ENCODE measurements around the gene METTL8.

The METTL8 gene, protein sequence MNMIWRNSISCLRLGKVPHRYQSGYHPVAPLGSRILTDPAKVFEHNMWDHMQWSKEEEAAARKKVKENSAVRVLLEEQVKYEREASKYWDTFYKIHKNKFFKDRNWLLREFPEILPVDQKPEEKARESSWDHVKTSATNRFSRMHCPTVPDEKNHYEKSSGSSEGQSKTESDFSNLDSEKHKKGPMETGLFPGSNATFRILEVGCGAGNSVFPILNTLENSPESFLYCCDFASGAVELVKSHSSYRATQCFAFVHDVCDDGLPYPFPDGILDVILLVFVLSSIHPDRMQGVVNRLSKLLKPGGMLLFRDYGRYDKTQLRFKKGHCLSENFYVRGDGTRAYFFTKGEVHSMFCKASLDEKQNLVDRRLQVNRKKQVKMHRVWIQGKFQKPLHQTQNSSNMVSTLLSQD

DNA sequence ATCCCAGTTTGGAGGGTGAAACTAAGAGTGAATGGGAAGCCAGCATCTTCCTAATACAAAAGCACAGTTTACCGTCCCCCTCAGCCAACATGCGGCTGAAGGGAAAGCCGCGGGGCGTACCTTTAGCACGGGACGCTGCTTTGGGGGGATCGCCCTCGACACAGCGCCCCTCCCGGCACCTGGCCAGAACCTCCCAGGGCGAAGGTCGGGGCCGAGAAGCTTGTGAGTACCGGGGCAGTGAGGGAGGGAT lies at the start of gene METTL8:
METTL8 (minus strand) TSS at position 228 of the 250 bp plus-strand sequence. CDS start 41,805 bp downstream, outside the sequence.
- no peak for DNase-seq (ENCODE audit: low read depth, low spot score)
- peak within 1 kb of the TSS; percentile 77 for H3K4me3 ChIP-seq (ENCODE audit: low read depth, low read length)
- in situ Hi-C loops (cut with HindIII; ENCODE audit: low sequenced_read_pairs) = no loop called here
- TF ChIP-seq, protein P1, sequence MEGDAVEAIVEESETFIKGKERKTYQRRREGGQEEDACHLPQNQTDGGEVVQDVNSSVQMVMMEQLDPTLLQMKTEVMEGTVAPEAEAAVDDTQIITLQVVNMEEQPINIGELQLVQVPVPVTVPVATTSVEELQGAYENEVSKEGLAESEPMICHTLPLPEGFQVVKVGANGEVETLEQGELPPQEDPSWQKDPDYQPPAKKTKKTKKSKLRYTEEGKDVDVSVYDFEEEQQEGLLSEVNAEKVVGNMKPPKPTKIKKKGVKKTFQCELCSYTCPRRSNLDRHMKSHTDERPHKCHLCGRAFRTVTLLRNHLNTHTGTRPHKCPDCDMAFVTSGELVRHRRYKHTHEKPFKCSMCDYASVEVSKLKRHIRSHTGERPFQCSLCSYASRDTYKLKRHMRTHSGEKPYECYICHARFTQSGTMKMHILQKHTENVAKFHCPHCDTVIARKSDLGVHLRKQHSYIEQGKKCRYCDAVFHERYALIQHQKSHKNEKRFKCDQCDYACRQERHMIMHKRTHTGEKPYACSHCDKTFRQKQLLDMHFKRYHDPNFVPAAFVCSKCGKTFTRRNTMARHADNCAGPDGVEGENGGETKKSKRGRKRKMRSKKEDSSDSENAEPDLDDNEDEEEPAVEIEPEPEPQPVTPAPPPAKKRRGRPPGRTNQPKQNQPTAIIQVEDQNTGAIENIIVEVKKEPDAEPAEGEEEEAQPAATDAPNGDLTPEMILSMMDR (IDR thresholded peaks at IDR 0.05; ENCODE audit: low read depth, low read length) = peak; percentile 27

DNA sequence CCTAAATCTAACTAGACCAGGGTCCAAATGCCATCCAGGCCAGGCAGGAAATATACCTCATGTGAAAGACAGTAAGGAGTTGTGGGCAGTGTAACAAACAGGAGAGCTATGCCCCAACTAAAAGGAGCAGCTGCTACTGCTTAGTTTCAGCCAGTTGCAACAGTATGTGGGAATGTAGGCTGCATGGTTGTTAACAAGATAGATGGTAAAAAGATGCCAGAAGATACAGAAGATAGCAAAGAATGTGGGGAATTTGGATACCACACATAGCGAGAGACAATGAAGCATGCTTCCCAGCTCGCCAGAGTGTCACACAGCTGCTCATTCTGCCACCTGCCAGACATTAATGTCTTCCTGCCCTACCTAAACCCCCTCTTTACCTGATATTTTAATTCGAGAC lies 49.1 kb upstream of the METTL8 start:
- in situ Hi-C loops (cut with HindIII; ENCODE audit: low sequenced_read_pairs) = no loop called here
- DNase-seq (ENCODE audit: low read depth, low spot score) = no peak
- H3K4me3 ChIP-seq (ENCODE audit: low read depth, low read length) = no peak overlapping the region
- TF ChIP-seq, protein P1 (IDR thresholded peaks at IDR 0.05; ENCODE audit: low read depth, low read length) = no peak

DNA sequence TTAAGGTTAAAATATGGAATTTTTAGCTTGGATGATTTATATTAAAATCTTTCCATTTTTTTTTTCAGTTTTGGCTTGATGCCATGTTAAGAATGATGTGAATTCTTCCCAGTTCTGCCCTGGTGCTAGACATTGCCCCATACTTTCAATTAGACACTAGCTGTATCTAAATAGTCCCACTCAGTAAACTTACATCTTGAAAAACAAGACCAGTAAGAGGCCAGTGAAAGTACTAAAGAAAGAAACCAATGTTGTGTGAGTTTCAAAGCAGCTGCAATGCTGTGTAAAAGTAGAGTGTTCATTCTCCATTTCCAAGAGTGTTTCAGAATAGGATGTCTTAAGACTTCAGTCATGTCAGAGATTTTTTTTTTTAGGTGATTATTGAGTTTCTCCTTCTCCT lies 48.5 kb upstream of the METTL8 start:
- H3K4me3 ChIP-seq (ENCODE audit: low read depth, low read length) = no peak overlapping the region
- TF ChIP-seq, protein P1 (IDR thresholded peaks at IDR 0.05; ENCODE audit: low read depth, low read length) = no peak
- DNase-seq (ENCODE audit: low read depth, low spot score) = no peak
- in situ Hi-C loops (cut with HindIII; ENCODE audit: low sequenced_read_pairs) = no loop called here

DNA sequence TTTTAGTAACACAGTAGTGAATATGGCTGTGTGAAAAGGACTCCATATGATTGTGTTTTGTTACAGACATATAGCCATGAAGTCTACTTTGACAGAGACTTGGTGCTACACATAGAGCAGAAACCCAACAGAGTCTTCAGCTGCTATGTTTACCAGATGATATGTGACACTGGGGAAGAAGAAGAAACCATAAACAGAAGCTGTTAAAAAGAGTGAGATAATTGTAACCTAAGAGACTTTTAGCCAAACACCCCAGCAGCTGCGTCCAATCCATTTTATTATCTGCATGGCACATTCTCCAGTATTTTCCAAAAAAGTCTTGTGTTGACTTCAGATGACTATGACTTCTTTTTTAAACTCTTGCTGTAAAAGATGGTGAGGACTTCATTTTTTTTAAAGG lies 47.1 kb upstream of the METTL8 start:
- TF ChIP-seq, protein P1 (IDR thresholded peaks at IDR 0.05; ENCODE audit: low read depth, low read length) = no peak

DNA sequence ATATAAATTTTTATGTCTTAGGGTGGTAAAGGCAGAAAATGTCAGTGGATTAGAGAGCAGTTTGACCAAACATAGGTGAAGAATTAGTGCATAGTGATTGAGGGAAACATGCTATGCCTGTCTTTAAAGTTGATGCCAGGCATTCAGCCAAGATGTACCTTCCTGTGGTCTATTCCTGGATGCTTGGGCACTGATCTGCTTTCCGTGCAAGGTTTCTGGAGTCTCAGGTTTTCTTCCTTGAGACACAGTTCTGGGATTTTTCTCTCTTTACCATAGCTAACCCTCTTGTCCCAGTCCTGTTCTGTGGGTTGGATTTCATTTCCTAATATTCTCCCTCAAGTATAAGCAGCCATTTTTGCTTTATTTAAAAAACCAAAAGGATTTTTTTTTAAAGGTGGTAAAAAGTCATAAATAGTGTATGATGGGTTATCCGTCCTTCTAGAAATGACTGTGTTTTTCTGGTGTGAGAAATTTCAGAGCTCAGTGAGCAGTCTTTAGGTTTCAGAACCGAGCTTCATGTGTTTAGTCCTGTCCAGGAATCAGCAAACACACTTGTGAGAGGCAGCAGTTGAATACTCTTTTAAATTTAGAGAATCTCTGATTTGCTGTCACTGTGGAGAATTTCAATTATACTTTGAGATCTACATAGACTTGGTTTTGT lies 45.5 kb upstream of the METTL8 start:
- TF ChIP-seq, protein P1 (IDR thresholded peaks at IDR 0.05; ENCODE audit: low read depth, low read length) = no peak
- H3K4me3 ChIP-seq (ENCODE audit: low read depth, low read length) = no peak overlapping the region
- peak; percentile 9 for DNase-seq (ENCODE audit: low read depth, low spot score)
- in situ Hi-C loops (cut with HindIII; ENCODE audit: low sequenced_read_pairs) = no loop called here

More for the DNA sequence above, 47.1 kb upstream of the METTL8 start:
- in situ Hi-C loops (cut with HindIII; ENCODE audit: low sequenced_read_pairs) = no loop called here
- no peak for DNase-seq (ENCODE audit: low read depth, low spot score)
- no peak overlapping the region for H3K4me3 ChIP-seq (ENCODE audit: low read depth, low read length)

DNA sequence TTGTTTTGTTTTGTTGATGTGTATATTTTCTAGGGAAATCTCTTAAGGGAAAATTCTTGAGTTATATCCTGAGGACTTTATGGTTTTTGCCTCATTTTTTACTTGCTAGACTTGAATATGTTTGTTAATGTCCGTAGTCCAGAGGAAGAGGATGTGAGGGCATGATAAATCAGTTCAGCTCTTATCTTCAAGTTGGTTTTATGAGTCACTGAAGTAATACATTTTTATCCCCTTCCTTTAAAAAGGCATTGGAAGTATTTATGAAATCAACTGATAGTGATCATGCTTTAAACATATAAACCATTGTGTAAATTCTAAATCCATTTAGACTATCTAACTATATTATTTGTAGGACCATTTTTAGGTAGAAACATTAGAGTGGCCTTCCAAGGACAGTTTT lies 44.6 kb upstream of the METTL8 start:
- TF ChIP-seq, protein P1 (IDR thresholded peaks at IDR 0.05; ENCODE audit: low read depth, low read length) = no peak
- in situ Hi-C loops (cut with HindIII; ENCODE audit: low sequenced_read_pairs) = no loop called here
- DNase-seq (ENCODE audit: low read depth, low spot score) = peak; percentile 15
- H3K4me3 ChIP-seq (ENCODE audit: low read depth, low read length) = no peak overlapping the region
